Brain microvascular endothelial cell (primary cell): ENCODE measurements around the gene LITAFD.

Source experiments
- DNase-seq: peaks from one replicate; pipeline ENCODE4 v3.0.0-alpha.2; 2020
- H3K27ac ChIP-seq: fragments of 250-450 bp; sonication (Bioruptor Pico); 2 replicates; pipeline ENCODE4 v1.5.1; 2020; ENCODE audit warnings: mild to moderate bottlenecking, moderate library complexity
- H3K27me3 ChIP-seq: fragments of 250-450 bp; sonication (Bioruptor Pico); replicated peaks from 2 replicates; pipeline ENCODE4 v1.5.1; 2020; ENCODE audit warnings: mild to moderate bottlenecking
- H3K36me3 ChIP-seq: fragments of 250-450 bp; sonication (Bioruptor Pico); replicated peaks from 2 replicates; pipeline ENCODE4 v1.5.1; 2020; ENCODE audit warnings: mild to moderate bottlenecking
- H3K4me3 ChIP-seq: 2 replicates; pipeline ENCODE4 v1.5.1; 2011; ENCODE audit warnings: low read depth, mild to moderate bottlenecking, control low read depth, low read length, moderate library complexity
- CTCF ChIP-seq: IDR thresholded peaks from 2 replicates; pipeline ENCODE4 v1.5.1; 2011; ENCODE audit warnings: low read depth, mild to moderate bottlenecking, moderate library complexity, low read length, control low read depth, inconsistent platforms; ENCODE audit errors: missing control alignments
- in situ Hi-C: cut with HindIII; loops from 2 replicates; pipeline ENCODE4 v1.10.0; 2017; ENCODE audit warnings: low sequenced_read_pairs, low pct_ligation_motif_present

LITAFD gene

GRCh38 chr16:8921347-8921984 is 39.3 kb downstream of the LITAFD start:
- TF ChIP-seq CTCF, result no peak
- in situ Hi-C loops, result no loop called here
- Histone ChIP-seq H3K27me3 (no peaks in the 10 kb centered on the region), H3K36me3 (peaks cover 50% of the 10 kb centered on the region), H3K27ac (no peak overlapping the region), H3K4me3 (no peak overlapping the region)
- DNase-seq, result no peak

GRCh38 chr16:8923199-8923598 is 41.0 kb downstream of the LITAFD start:
- in situ Hi-C loops, result no loop called here
- Histone ChIP-seq H3K27me3 (no peaks in the 10 kb centered on the region), H3K27ac (no peak overlapping the region), H3K36me3 (peaks cover 38% of the 10 kb centered on the region), H3K4me3 (no peak overlapping the region)
- no peak for DNase-seq
- TF ChIP-seq CTCF, result no peak

GRCh38 chr16:8924214-8924613 is 42.1 kb downstream of the LITAFD start:
- Histone ChIP-seq H3K27ac (no peak overlapping the region), H3K36me3 (peaks cover 33% of the 10 kb centered on the region), H3K4me3 (no peak overlapping the region), H3K27me3 (no peaks in the 10 kb centered on the region)
- TF ChIP-seq CTCF, result no peak
- DNase-seq, result no peak
- in situ Hi-C loops, result no loop called here

- peaks cover 32% of the 10 kb centered on the region for H3K36me3 ChIP-seq
- in situ Hi-C loops, result no loop called here
- no peak overlapping the region for H3K4me3 ChIP-seq
- TF ChIP-seq CTCF, result no peak
- H3K27me3 ChIP-seq, result no peaks in the 10 kb centered on the region
- no peak overlapping the region for H3K27ac ChIP-seq
- no peak for DNase-seq
Measured at GRCh38 chr16:8925455-8925854, 43.3 kb downstream of the LITAFD start.

GRCh38 chr16:8926827-8927226 is 44.7 kb downstream of the LITAFD start:
- no peak for DNase-seq
- H3K27ac ChIP-seq, result no peak overlapping the region
- no peak for TF ChIP-seq CTCF
- no peaks in the 10 kb centered on the region for H3K27me3 ChIP-seq
- in situ Hi-C loops, result no loop called here
- peaks cover 22% of the 10 kb centered on the region for H3K36me3 ChIP-seq
- H3K4me3 ChIP-seq, result no peak overlapping the region

- Histone ChIP-seq H3K36me3 (peaks cover 14% of the 10 kb centered on the region), H3K4me3 (no peak overlapping the region), H3K27me3 (no peaks in the 10 kb centered on the region), H3K27ac (no peak overlapping the region)
- in situ Hi-C loops, result no loop called here
- TF ChIP-seq CTCF, result no peak
- DNase-seq, result no peak
Measured at GRCh38 chr16:8928467-8928957, 46.4 kb downstream of the LITAFD start.
